ENCODE results near the gene SLC19A2. TPM values are rescaled to one million over a fixed set of nuclear protein-coding genes. Genes with fewer than 3 reads are reported as not detected.

The SLC19A2 gene
- total RNA-seq, 1 donor from 2014 or later = 6.1 TPM

Other genes with a start within 250 kb of the SLC19A2 start
- 18.9 TPM for gene NME7, start 118.1 kb downstream of the SLC19A2 start, total RNA-seq (ENCODE audit: unreplicated experiment)
- 15.2 TPM for gene BLZF1, start 117.7 kb downstream of the SLC19A2 start, total RNA-seq (ENCODE audit: unreplicated experiment)
- gene CCDC181, start 58.5 kb downstream of the SLC19A2 start, total RNA-seq (ENCODE audit: unreplicated experiment) = 0.80 TPM
- gene F5, start 100.5 kb upstream of the SLC19A2 start, total RNA-seq (ENCODE audit: unreplicated experiment) = not detected
- 0.21 TPM for gene SELP, start 144.2 kb upstream of the SLC19A2 start, total RNA-seq (ENCODE audit: unreplicated experiment)
- 0.82 TPM for gene SELL, start 225.7 kb upstream of the SLC19A2 start, total RNA-seq (ENCODE audit: unreplicated experiment)
- 14.3 TPM for gene SELE, start 248.1 kb upstream of the SLC19A2 start, total RNA-seq (ENCODE audit: unreplicated experiment)

Measured in endothelial cell (in vitro differentiated cells).